Measurements from ENCODE around the gene FETUB.

GRCh38 chr3:186605078-186605477, 35.1 kb upstream of the FETUB start:
- TF ChIP-seq, protein P1, sequence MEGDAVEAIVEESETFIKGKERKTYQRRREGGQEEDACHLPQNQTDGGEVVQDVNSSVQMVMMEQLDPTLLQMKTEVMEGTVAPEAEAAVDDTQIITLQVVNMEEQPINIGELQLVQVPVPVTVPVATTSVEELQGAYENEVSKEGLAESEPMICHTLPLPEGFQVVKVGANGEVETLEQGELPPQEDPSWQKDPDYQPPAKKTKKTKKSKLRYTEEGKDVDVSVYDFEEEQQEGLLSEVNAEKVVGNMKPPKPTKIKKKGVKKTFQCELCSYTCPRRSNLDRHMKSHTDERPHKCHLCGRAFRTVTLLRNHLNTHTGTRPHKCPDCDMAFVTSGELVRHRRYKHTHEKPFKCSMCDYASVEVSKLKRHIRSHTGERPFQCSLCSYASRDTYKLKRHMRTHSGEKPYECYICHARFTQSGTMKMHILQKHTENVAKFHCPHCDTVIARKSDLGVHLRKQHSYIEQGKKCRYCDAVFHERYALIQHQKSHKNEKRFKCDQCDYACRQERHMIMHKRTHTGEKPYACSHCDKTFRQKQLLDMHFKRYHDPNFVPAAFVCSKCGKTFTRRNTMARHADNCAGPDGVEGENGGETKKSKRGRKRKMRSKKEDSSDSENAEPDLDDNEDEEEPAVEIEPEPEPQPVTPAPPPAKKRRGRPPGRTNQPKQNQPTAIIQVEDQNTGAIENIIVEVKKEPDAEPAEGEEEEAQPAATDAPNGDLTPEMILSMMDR (IDR thresholded peaks at IDR 0.05) = no peak
- no peak for TF ChIP-seq ZFX (IDR thresholded peaks at IDR 0.05; ENCODE audit: borderline replicate concordance)
